K562 (cell line): ENCODE results near the gene TMEM107. TPM values are rescaled to one million over a fixed set of nuclear protein-coding genes. Genes with fewer than 3 reads are reported as not detected.

ENCODE experiments used
- ATAC-seq: fragments of 200-7000 bp; cut with Tn5 transposase; 3 replicates; pipeline ENCODE4 v1.9.1; 2020; ENCODE audit warnings: moderate library complexity
- BruUV-seq: library from RNA; stranded (reverse); fragments of 400-500 nt; replicated peaks from 2 replicates; lab custom pipeline; 2021; lab: Mats Ljungman, UMichigan
- CTCF ChIA-PET: fragments of 300-600 bp; formaldehyde crosslinking; extraction: SDS; loops from one replicate; lab custom pipeline; 2021; ENCODE audit warnings: low intra/inter-chr PET ratio; lab: Yijun Ruan, JAX
- POLR2A ChIA-PET: fragments of 300-600, 350-650 bp; sonication (Branson Sonifier 250); formaldehyde crosslinking; extraction: SDS; loops from one replicate; lab custom pipeline; 2021; ENCODE audit warnings: antibody characterized with exemption, inconsistent platforms; lab: Yijun Ruan, JAX
- DNase-seq, 4 experiments: peaks; one replicate each; pipeline versions ENCODE4 v3.0.0 to v3.0.0-alpha.2; 2011 to 2018; ENCODE audit warnings: low spot score in 3 of 4, mixed read lengths in 3 of 4; ENCODE audit errors: extremely low read depth in 1 of 4
- FAIRE-seq: peaks from 2 replicates; lab custom pipeline; 2011; peaks lifted over from hg19 to GRCh38; lab: Jason Lieb, UNC
- H2AFZ ChIP-seq: 2 replicates; pipeline ENCODE4 v1.6.0; 2011; ENCODE audit warnings: low read depth, low read length, control low read depth, inconsistent platforms
- H3K27ac ChIP-seq: fragments of 200-600 bp; 3 replicates; pipeline ENCODE4 v1.8.0; 2011; ENCODE audit warnings: low read depth, mild to moderate bottlenecking, control low read depth, inconsistent platforms, low read length, moderate library complexity, mixed read lengths; ENCODE audit errors: extremely low read depth
- H3K27me3 ChIP-seq, 2 experiments: fragments of 300-600 bp in 1 of 2; 2 replicates in 1 of 2; 3 replicates in 1 of 2; pipeline versions ENCODE4 v1.6.0 to v1.8.0; 2011; ENCODE audit warnings: inconsistent platforms in 2 of 2, low read length in 2 of 2, mild to moderate bottlenecking in 1 of 2, mixed read lengths in 1 of 2, moderate library complexity in 1 of 2; ENCODE audit not compliant: control insufficient read depth in 2 of 2, insufficient read depth in 2 of 2
- H3K36me3 ChIP-seq: fragments of 300-600 bp; 3 replicates; pipeline ENCODE4 v1.8.0; 2011; ENCODE audit warnings: mild to moderate bottlenecking, low read length, inconsistent platforms; ENCODE audit not compliant: control insufficient read depth, insufficient read depth
- H3K4me1 ChIP-seq, 2 experiments: fragments of 200-600 bp in 1 of 2; replicated peaks in 1 of 2; 2 replicates in 1 of 2; 3 replicates in 1 of 2; pipeline versions ENCODE4 v1.5.1 to v1.8.0; 2011; ENCODE audit warnings: inconsistent platforms in 2 of 2, low read length in 2 of 2, mild to moderate bottlenecking in 1 of 2, mixed read lengths in 1 of 2, moderate library complexity in 1 of 2; ENCODE audit not compliant: control insufficient read depth in 2 of 2, insufficient read depth in 2 of 2
- H3K4me2 ChIP-seq: 2 replicates; pipeline ENCODE4 v1.6.1; 2011; ENCODE audit warnings: low read length, control low read depth, inconsistent platforms, mixed read lengths; ENCODE audit not compliant: insufficient read depth
- H3K4me3 ChIP-seq: fragments of 200-600 bp; sonication (generic), shearing (Covaris generic); 2 replicates; pipeline ENCODE4 v1.5.1; 2016; ENCODE audit warnings: control low read depth, inconsistent platforms
- H3K79me2 ChIP-seq: fragments of 200-600 bp; 3 replicates; pipeline ENCODE4 v1.8.0; 2011; ENCODE audit warnings: low read length, inconsistent platforms; ENCODE audit not compliant: control insufficient read depth, insufficient read depth
- H3K9ac ChIP-seq, 2 experiments: 2 replicates each; pipeline versions ENCODE4 v1.6.0 to v1.6.1; 2011; ENCODE audit warnings: low read depth in 2 of 2, low read length in 2 of 2, control low read depth in 1 of 2, inconsistent platforms in 1 of 2, mild to moderate bottlenecking in 1 of 2, mixed read lengths in 1 of 2; ENCODE audit not compliant: insufficient read depth in 1 of 2
- H3K9me1 ChIP-seq: one replicate; pipeline ENCODE4 v1.6.0; 2011; ENCODE audit warnings: inconsistent platforms, mild to moderate bottlenecking, low read length, moderate library complexity; ENCODE audit not compliant: control insufficient read depth, insufficient read depth
- H3K9me3 ChIP-seq: replicated peaks from 2 replicates; pipeline ENCODE4 v1.5.1; 2011; ENCODE audit warnings: low read depth, low read length, inconsistent platforms; ENCODE audit not compliant: control insufficient read depth, insufficient read depth
- H4K20me1 ChIP-seq: replicated peaks from 2 replicates; pipeline ENCODE4 v1.6.1; 2011; ENCODE audit warnings: low read length, inconsistent platforms, mixed read lengths; ENCODE audit not compliant: control insufficient read depth, insufficient read depth
- BRF1 ChIP-seq: IDR thresholded peaks from 3 replicates; pipeline ENCODE4 v1.6.1; 2011; ENCODE audit warnings: borderline replicate concordance, mild to moderate bottlenecking; ENCODE audit not compliant: insufficient read length; ENCODE audit errors: extremely low read depth
- BRF2 ChIP-seq: IDR thresholded peaks from 3 replicates; pipeline ENCODE4 v1.6.1; 2011; ENCODE audit warnings: borderline replicate concordance, mild to moderate bottlenecking; ENCODE audit not compliant: insufficient read length, insufficient read depth
- EZH2 ChIP-seq: IDR thresholded peaks from 2 replicates; pipeline ENCODE4 v1.6.1; 2012; ENCODE audit warnings: low read depth, mild to moderate bottlenecking, inconsistent platforms, low read length, borderline replicate concordance
- FOSL1 ChIP-seq: fragments of 200-800 bp; sonication (Bioruptor generic); conservative IDR thresholded peaks from 2 replicates; pipeline ENCODE4 v1.6.1; 2016; ENCODE audit warnings: missing genetic modification characterization, missing compliant biosample characterization
- KLF16 ChIP-seq: IDR thresholded peaks from 2 replicates; pipeline ENCODE4 v1.6.1; 2016; ENCODE audit warnings: antibody characterized with exemption
- MEIS2 ChIP-seq: fragments of 450-650 bp; IDR thresholded peaks from 2 replicates; pipeline ENCODE4 v1.6.1; 2014; ENCODE audit warnings: mild to moderate bottlenecking; ENCODE audit not compliant: partially characterized antibody
- NR2C1 ChIP-seq, 2 experiments: fragments of 450-650 bp; IDR thresholded peaks; 2 replicates each; pipeline ENCODE4 v1.6.1; 2017; ENCODE audit warnings: mild to moderate bottlenecking in 2 of 2, antibody characterized with exemption in 1 of 2, inconsistent platforms in 1 of 2, missing compliant biosample characterization in 1 of 2, missing genetic modification characterization in 1 of 2
- RB1 ChIP-seq: fragments of 450-650 bp; IDR thresholded peaks from 2 replicates; pipeline ENCODE4 v1.6.1; 2017; ENCODE audit warnings: low read depth, mild to moderate bottlenecking
- RHOXF2B ChIP-seq: fragments of 250-450 bp; sonication (Bioruptor Pico); conservative IDR thresholded peaks from 2 replicates; pipeline ENCODE4 v1.5.1; 2021
- SAFB2 ChIP-seq: fragments of 200-400 bp; formaldehyde crosslinking; IDR thresholded peaks from 2 replicates; pipeline ENCODE4 v1.6.1; 2018; ENCODE audit warnings: borderline replicate concordance, low read length, low read depth, moderate library complexity; ENCODE audit not compliant: severe bottlenecking
- SMAD3 ChIP-seq: fragments of 450-650 bp; formaldehyde crosslinking; conservative IDR thresholded peaks from 2 replicates; pipeline ENCODE4 v1.4.0; 2020; ENCODE audit warnings: mild to moderate bottlenecking
- ZBTB17 ChIP-seq: fragments of 450-650 bp; formaldehyde crosslinking; IDR thresholded peaks from 2 replicates; pipeline ENCODE4 v1.4.0; 2020; ENCODE audit warnings: mild to moderate bottlenecking
- ZNF263 ChIP-seq: sonication (generic); formaldehyde crosslinking; IDR thresholded peaks from 2 replicates; pipeline ENCODE4 v1.8.0; 2022; ENCODE audit warnings: mild to moderate bottlenecking, missing genetic modification reagents, borderline replicate concordance
- ZNF583 ChIP-seq: fragments of 250-450 bp; sonication (Bioruptor Pico); IDR thresholded peaks from 2 replicates; pipeline ENCODE4 v1.4.0; 2020
- WGBS: fragments of 100-300 bp; shearing (Covaris generic); methylation state at CpG from one replicate; pipeline ENCODE4 v1.1.6; 2016; ENCODE audit warnings: low coverage, mixed read lengths; ENCODE audit not compliant: insufficient coverage; ENCODE audit errors: missing lambda C conversion rate; 5-methylcytosine and 5-hydroxymethylcytosine counted together
- in situ Hi-C: fragments of 300-500 bp; cut with MboI; formaldehyde crosslinking; loops from 4 replicates; pipeline ENCODE4 v1.15.0; 2018; ENCODE audit warnings: inconsistent platforms, mixed read lengths
- intact Hi-C: fragments of 100-400 bp; cut with micrococcal nuclease; formaldehyde crosslinking; loops from 2 replicates; pipeline ENCODE4 v1.14.2; 2022
- polyA plus RNA-seq, 8 experiments: library from polyadenylated mRNA; depleted of rRNA in 4 of 8; stranded (reverse) in 5 of 8; unstranded in 3 of 8; fragments of >200 nt; fragmentation: Nextera tagmentation in 2 of 8; fragmentation: Illumina TruSeq in 1 of 8; extraction: Ambion mirVana in 2 of 8; extraction: Trizol in 1 of 8; gene quantifications; 2 replicates each; pipeline versions ENCODE4 v1.2.1 to v1.2.3, GENCODE V29; 2011 to 2014; ENCODE audit warnings: inconsistent platforms in 1 of 8, missing spikeins in 1 of 8
- total RNA-seq, 7 experiments: library from RNA; depleted of rRNA in 6 of 7; stranded (reverse); fragments of >200 nt in 6 of 7; fragmentation: Illumina TruSeq in 2 of 7; extraction: Trizol in 2 of 7; gene quantifications; 2 replicates each; pipeline versions ENCODE4 v1.2.1 to v1.2.3, GENCODE V29; 2011 to 2021; ENCODE audit warnings: low replicate concordance in 1 of 7
- TF ChIP-seq, protein P1 (sequence below): fragments of 450-650 bp; IDR thresholded peaks from 2 replicates; pipeline ENCODE4 v1.7.0; 2016; ENCODE audit warnings: borderline replicate concordance

The TMEM107 gene
- total and polyA plus RNA-seq, 9 of the 15 experiments (the other 6 are each of a cell fraction or from before 2014, with no cell fraction given), result 7.1 to 26.2 (median 16.9) TPM

DNA sequence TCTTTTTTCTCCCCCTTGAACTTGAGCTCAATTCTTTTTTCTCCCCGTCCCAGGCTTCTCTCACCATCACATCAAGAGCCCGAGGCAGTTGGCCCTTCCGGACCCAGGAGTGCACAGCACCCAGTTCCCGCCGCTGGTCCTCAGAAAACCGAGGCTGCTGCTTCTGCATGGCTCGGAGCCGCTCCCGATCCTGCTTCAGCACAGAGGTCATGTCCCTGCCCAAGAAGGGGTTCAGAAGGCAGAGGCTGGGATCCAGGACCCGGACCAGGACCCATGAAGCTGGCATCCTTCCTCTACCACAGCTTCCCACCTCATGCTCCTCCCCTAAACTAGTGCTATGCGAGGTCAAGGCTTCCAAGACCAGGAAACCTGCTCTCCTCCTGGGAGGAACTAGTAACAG is 34.4 kb downstream of the TMEM107 start:
- Histone ChIP-seq H3K9me3 (no peaks in the 10 kb centered on the region), H3K4me2 (no peak overlapping the region), H3K27me3 (no peaks in the 10 kb centered on the region), H3K36me3 (peaks cover 53% of the 10 kb centered on the region; the same call in 2 of the 3 replicates), H4K20me1 (0 out of 2 replicates have a peak, but pooled peaks cover 2% of the 10 kb centered on the region), H3K9me1 (no peaks in the 10 kb centered on the region), H3K4me1 (peaks cover 6 to 28% of the 10 kb centered on the region in 2 experiments; a peak in 4 of 5 replicates), H3K9ac (no peak overlapping the region), H3K79me2 (no peaks in the 10 kb centered on the region), H3K27ac (no peak overlapping the region), H2AFZ (no peak overlapping the region), H3K4me3 (no peak overlapping the region)
- ChIA-PET POLR2A (interaction anchor here (0.6 to 3.3 kb wide), 3 partner anchors 9 to 685 kb away, joined by 5 to 19 read pairs (median 14); no protein-coding TSS in a partner anchor), CTCF (no interaction called here)
- no TSS peak for BruUV-seq
- WGBS, result 92% methylated on average over 5 of the region's 11 CpGs
- FAIRE-seq (no peak), DNase-seq (no peak), ATAC-seq (no peak)
- TF ChIP-seq KLF16 (no peak), BRF2 (no peak), RHOXF2B (CRISPR knock-in tag) (no peak), ZBTB17 (no peak), EZH2 (no peak), FOSL1 (no peak), MEIS2 (no peak), SMAD3 (CRISPR knock-in tag) (no peak), BRF1 (no peak), NR2C1 (IDR thresholded peaks at IDR 0.05) (no peak), NR2C1 (tag; IDR thresholded peaks at IDR 0.05) (no peak), ZNF583 (CRISPR knock-in tag) (no peak), ZNF263 (CRISPR knock-in tag) (no peak), SAFB2 (no peak), RB1 (no peak)
- TF ChIP-seq, protein P1, sequence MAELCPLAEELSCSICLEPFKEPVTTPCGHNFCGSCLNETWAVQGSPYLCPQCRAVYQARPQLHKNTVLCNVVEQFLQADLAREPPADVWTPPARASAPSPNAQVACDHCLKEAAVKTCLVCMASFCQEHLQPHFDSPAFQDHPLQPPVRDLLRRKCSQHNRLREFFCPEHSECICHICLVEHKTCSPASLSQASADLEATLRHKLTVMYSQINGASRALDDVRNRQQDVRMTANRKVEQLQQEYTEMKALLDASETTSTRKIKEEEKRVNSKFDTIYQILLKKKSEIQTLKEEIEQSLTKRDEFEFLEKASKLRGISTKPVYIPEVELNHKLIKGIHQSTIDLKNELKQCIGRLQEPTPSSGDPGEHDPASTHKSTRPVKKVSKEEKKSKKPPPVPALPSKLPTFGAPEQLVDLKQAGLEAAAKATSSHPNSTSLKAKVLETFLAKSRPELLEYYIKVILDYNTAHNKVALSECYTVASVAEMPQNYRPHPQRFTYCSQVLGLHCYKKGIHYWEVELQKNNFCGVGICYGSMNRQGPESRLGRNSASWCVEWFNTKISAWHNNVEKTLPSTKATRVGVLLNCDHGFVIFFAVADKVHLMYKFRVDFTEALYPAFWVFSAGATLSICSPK, result no peak
- intact Hi-C loops, result no loop called here
- in situ Hi-C loops, result no loop called here
